C4-2B (cell line): ENCODE measurements around the gene SAP30BP.

Source experiments
- CTCF ChIP-seq: fragments of 450-650 bp; conservative IDR thresholded peaks from 2 replicates; pipeline ENCODE4 v1.5.1; 2017; ENCODE audit warnings: mild to moderate bottlenecking
- ZFX ChIP-seq: fragments of 450-650 bp; IDR thresholded peaks from 2 replicates; pipeline ENCODE4 v1.6.1; 2017

- TF ChIP-seq CTCF (no peak), ZFX (no peak)
These were observed 17.8 kb downstream of the SAP30BP start for GRCh38 chr17:75684924-75685323.
